ENCODE data around the gene PCMTD2. TPM values are rescaled to one million over a fixed set of nuclear protein-coding genes. Genes with fewer than 3 reads are reported as not detected.

The PCMTD2 gene
- total and polyA plus RNA-seq, 2 of the 13 experiments (the other 11 are each of a cell fraction or from before 2014, with no cell fraction given): 47.0 to 76.9 TPM

- TF ChIP-seq NR1H2 (CRISPR knock-in tag; IDR thresholded peaks at IDR 0.05; ENCODE audit: borderline replicate concordance, low read depth) (peak; percentile 88; the same call in 1 of the 2 replicates), TMF1 (CRISPR knock-in tag; IDR thresholded peaks at IDR 0.05; ENCODE audit: low read depth) (no peak), KLF6 (CRISPR knock-in tag; IDR thresholded peaks at IDR 0.05) (0 out of 2 replicates have a peak, but pooled peaks have one; percentile 53), ZBTB1 (CRISPR knock-in tag; IDR thresholded peaks at IDR 0.05; ENCODE audit: borderline replicate concordance) (0 out of 2 replicates have a peak, but pooled peaks have one; percentile 41), ZNF576 (CRISPR knock-in tag; IDR thresholded peaks at IDR 0.05) (0 out of 2 replicates have a peak, but pooled peaks have one; percentile 31), ZBTB25 (CRISPR knock-in tag; IDR thresholded peaks at IDR 0.05) (peak; percentile 56; the same call in 1 of the 2 replicates), HDAC1 (CRISPR knock-in tag; IDR thresholded peaks at IDR 0.05) (peak; percentile 70; the same call in 1 of the 2 replicates), ZNF362 (CRISPR knock-in tag; IDR thresholded peaks at IDR 0.05; ENCODE audit: borderline replicate concordance) (peak; percentile 62; the same call in 1 of the 2 replicates), BCL6 (CRISPR knock-in tag; IDR thresholded peaks at IDR 0.05) (peak; percentile 85; the same call in 1 of the 2 replicates), MLX (CRISPR knock-in tag; IDR thresholded peaks at IDR 0.05) (peak; percentile 56; the same call in 1 of the 2 replicates), ZNF557 (CRISPR knock-in tag; IDR thresholded peaks at IDR 0.05) (no peak), ZMYM4 (CRISPR knock-in tag; IDR thresholded peaks at IDR 0.05) (peak; percentile 65; the same call in 1 of the 2 replicates), ZNF33B (CRISPR knock-in tag; IDR thresholded peaks at IDR 0.05) (peak; percentile 79), NR2F6 (IDR thresholded peaks at IDR 0.05) (peak; percentile 73), NR2F6 (CRISPR knock-in tag; IDR thresholded peaks at IDR 0.05) (peak; percentile 90), TBX3 (IDR thresholded peaks at IDR 0.05; ENCODE audit: borderline replicate concordance) (no peak), ZMAT3 (CRISPR knock-in tag; conservative IDR thresholded peaks at IDR 0.05) (0 out of 2 replicates have a peak, but pooled peaks have one; percentile 66), IKZF5 (CRISPR knock-in tag; IDR thresholded peaks at IDR 0.05) (peak; percentile 77), HNF4G (IDR thresholded peaks at IDR 0.05; ENCODE audit: borderline replicate concordance, low read depth, low read length) (no peak), HNF4G (CRISPR knock-in tag; IDR thresholded peaks at IDR 0.05; ENCODE audit: borderline replicate concordance, low read depth) (peak; percentile 54; the same call in 1 of the 2 replicates), RBAK (CRISPR knock-in tag; IDR thresholded peaks at IDR 0.05) (no peak), TCF12 (IDR thresholded peaks at IDR 0.05) (no peak), TCF12 (CRISPR knock-in tag; IDR thresholded peaks at IDR 0.05) (peak; percentile 42; the same call in 1 of the 2 replicates), CREBL2 (CRISPR knock-in tag; IDR thresholded peaks at IDR 0.05; ENCODE audit: borderline replicate concordance) (0 out of 2 replicates have a peak, but pooled peaks have one; percentile 52), ELF1 (CRISPR knock-in tag; IDR thresholded peaks at IDR 0.05) (peak; percentile 43; the same call in 1 of the 2 replicates)
Measured at GRCh38 chr20:64238115-64238825, 17.3 kb upstream of the PCMTD2 start (continued).
